Nasal cavity respiratory epithelium epithelial cell of viscerocranial mucosa (primary cell): ENCODE measurements around the gene TREML2. TPM values are rescaled to one million over a fixed set of nuclear protein-coding genes. Genes with fewer than 3 reads are reported as not detected.

Source experiments
- total RNA-seq: library from RNA; depleted of rRNA; stranded (reverse); fragments of >200 nt; gene quantifications from 2 replicates; pipeline ENCODE4 v1.2.3, GENCODE V29; 2014

TREML2 gene, protein sequence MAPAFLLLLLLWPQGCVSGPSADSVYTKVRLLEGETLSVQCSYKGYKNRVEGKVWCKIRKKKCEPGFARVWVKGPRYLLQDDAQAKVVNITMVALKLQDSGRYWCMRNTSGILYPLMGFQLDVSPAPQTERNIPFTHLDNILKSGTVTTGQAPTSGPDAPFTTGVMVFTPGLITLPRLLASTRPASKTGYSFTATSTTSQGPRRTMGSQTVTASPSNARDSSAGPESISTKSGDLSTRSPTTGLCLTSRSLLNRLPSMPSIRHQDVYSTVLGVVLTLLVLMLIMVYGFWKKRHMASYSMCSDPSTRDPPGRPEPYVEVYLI
- total RNA-seq, result under 0.01 TPM in 1 of 2 replicates, not detected in the other

DNA sequence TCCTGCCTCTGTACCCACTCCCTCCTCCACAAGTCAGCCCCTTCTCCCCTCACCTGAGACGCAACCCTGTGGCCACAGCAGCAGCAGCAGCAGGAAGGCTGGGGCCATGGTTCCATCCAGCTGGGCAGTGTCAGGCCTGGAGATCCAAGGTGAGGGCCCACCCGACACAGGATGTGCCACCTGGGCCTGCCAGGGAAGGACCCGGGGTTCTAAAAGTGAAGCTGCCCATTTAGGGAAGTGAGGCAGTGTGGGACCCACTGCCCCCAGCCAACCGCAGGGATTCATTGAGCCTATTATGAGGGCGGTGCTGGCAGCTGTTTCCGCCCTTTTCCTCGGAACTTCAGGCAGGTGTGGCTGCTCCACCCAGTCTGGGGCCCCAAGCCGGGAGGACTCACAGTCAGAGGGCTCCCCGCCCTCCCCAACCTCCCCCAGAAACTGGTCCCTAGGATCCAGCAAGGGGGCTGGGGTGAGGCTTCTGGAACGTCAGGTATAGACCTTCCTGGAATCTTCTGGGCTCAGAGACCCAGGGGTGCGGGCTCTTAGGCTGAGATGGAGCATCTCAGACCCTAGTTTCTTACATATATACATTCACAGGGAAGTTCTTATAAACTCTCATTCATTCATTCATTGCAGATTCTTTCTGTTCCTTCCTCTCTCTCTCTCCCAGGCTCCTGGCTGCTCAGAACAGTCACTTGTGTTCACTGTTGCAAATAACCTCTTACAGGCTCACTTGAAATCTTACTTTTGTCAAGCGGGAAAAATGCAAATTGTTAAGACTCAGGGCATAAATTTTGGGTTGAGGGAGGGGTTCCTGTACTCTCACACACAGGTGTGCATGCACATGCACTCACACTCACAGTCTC lies at the start of gene TREML2:
TSS of gene TREML2 (minus strand) at position 249 of the 863 bp plus-strand sequence. CDS start at position 108, 141 bp downstream.

DNA sequence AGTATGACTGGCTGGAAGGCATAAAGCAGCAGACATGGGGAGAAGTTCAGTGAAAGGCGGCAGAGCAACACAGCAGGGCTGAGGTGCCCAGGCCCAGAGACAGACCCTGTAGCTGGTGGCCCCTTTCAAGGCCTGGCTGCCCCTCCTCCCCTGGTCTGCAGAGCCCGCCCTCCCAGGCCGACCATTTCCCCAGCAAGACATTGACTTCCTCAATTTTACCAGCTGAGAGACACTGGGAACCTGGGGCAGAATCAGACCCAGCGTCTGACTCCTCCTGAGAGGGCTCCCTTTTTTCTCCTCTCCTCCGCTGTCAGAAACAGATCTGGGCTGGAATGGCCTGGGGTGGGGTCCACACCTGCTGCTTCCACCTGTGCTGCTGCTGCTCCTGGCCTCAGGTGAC lies 27.1 kb upstream of the TREML2 start, which contains the start of gene TREML4:
TSS of gene TREML4 (plus strand) at position 254 of the 400 bp plus-strand sequence. CDS start at position 333, 79 bp downstream.

DNA sequence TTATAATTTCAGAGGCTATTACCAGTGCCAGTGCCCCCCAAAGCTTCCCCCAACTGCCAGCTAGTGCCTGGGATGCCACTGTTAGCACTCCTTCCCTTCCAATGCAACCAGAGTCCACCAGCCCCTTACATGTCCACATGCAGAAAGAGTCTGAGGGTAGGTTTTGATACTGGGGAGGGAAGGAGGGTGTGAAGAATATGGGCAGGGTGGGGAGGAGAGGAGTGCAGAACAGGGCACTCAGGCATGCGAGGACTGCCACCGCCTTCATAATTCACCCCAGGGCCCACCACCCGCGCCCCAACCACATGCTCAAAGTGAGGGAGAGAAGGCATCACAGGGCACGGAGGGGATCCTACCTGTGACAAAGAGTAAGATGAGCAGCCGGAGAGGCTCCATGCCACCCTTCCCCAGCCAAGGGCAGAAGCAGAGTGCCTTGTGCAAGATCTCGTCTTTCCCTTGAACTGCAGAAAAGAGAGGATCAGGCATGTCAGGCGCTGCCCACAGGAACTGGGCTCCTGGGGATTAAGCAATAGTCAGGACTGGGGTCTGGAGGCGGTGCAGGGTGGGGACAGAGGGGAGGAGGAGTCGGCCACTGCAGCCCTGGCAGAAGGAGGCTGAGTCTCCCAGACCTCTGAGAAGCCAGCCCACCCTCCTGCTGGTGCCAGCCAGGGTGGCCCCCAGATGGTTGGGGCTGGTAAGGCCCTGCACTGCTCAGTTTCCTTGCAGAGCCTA lies 38.1 kb downstream of the TREML2 start, which contains the start of gene TREM2:
TSS of gene TREM2 (minus strand) at position 430 of the 732 bp plus-strand sequence. CDS start at position 396, 34 bp downstream.

DNA sequence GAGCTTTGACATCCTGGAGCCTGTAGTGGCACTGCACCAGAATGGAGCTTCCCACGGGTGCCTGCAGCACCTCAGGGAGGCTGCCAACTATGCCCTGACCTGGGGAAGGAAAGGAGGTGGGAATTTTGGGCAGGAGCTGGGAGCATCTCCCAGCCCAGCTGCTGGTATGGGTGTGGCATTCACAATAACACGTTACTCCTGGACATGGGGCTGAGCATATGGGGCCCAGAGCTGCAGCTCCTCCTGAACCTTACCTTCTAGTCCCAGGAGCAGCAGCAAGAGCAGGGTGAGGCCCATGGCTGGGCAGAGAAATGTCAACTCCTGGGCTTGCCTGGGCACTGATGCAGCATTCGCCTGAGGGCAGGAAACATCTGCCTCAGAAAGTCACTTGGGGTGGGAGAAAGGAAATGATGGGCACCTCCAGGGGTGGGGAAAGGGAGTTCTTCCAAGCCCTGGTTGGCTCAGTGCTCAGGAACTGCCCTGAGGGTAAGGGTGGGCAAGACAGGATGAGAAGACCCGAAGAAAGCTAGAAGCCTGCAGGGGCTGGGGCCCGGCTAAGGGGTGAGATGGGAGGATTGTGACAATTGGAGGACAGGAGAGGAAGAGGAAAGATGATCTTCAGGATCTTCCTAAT lies 46.8 kb downstream of the TREML2 start, which contains the start of gene TREML1:
TSS of gene TREML1 (minus strand) at position 356 of the 634 bp plus-strand sequence. CDS start at position 297, 59 bp downstream.

Other genes with a start within 250 kb of the TREML2 start
- gene UNC5CL, start 161.9 kb downstream of the TREML2 start, total RNA-seq, result 0.14 and 0.34 TPM in 2 replicates
- gene TSPO2, start 158.7 kb downstream of the TREML2 start, total RNA-seq, result not detected in 2 replicates
- gene APOBEC2, start 147.9 kb downstream of the TREML2 start, total RNA-seq, result not detected in 2 replicates
- gene OARD1, start 128.8 kb downstream of the TREML2 start, total RNA-seq, result 16.4 and 23.2 TPM in 2 replicates
- gene NFYA, start 128.2 kb downstream of the TREML2 start, total RNA-seq, result 34.2 and 44.8 TPM in 2 replicates
- gene TREML1, start 46.8 kb downstream of the TREML2 start, total RNA-seq, result not detected in 2 replicates
- gene TREM2, start 38.0 kb downstream of the TREML2 start, total RNA-seq, result 0.36 and 1.4 TPM in 2 replicates
- not detected in 2 replicates for gene TREML4, start 27.2 kb upstream of the TREML2 start, total RNA-seq
- gene TREM1, start 85.5 kb upstream of the TREML2 start, total RNA-seq, result 0.34 and 0.43 TPM in 2 replicates
- gene NCR2, start 134.5 kb upstream of the TREML2 start, total RNA-seq, result not detected in 2 replicates